Adipocyte (in vitro differentiated cells): ENCODE measurements around the gene SLC4A9.

Experiments used
- DNase-seq: peaks from one replicate; pipeline ENCODE4 v3.0.0-alpha.2; 2015; ENCODE audit warnings: low read depth
- H3K27me3 ChIP-seq: replicated peaks from 2 replicates; pipeline ENCODE4 v1.7.0; 2013; ENCODE audit warnings: mild to moderate bottlenecking, low read length, moderate library complexity; ENCODE audit not compliant: control insufficient read depth, insufficient read depth
- H3K36me3 ChIP-seq: 2 replicates; pipeline ENCODE4 v1.7.0; 2013; ENCODE audit warnings: low read length, mild to moderate bottlenecking, moderate library complexity; ENCODE audit not compliant: control insufficient read depth, insufficient read depth, severe bottlenecking
- H3K4me1 ChIP-seq: 2 replicates; pipeline ENCODE4 v1.7.0; 2013; ENCODE audit warnings: mild to moderate bottlenecking, low read length, moderate library complexity; ENCODE audit not compliant: control insufficient read depth, insufficient read depth
- H3K4me3 ChIP-seq: 2 replicates; pipeline ENCODE4 v1.7.0; 2013; ENCODE audit warnings: mild to moderate bottlenecking, low read length, moderate library complexity
- H3K9ac ChIP-seq: 2 replicates; pipeline ENCODE4 v1.7.0; 2013; ENCODE audit warnings: mild to moderate bottlenecking, low read length, moderate library complexity
- H3K9me3 ChIP-seq: 2 replicates; pipeline ENCODE4 v1.7.0; 2013; ENCODE audit warnings: mild to moderate bottlenecking, low read length, moderate library complexity; ENCODE audit not compliant: control insufficient read depth

The SLC4A9 gene

DNA sequence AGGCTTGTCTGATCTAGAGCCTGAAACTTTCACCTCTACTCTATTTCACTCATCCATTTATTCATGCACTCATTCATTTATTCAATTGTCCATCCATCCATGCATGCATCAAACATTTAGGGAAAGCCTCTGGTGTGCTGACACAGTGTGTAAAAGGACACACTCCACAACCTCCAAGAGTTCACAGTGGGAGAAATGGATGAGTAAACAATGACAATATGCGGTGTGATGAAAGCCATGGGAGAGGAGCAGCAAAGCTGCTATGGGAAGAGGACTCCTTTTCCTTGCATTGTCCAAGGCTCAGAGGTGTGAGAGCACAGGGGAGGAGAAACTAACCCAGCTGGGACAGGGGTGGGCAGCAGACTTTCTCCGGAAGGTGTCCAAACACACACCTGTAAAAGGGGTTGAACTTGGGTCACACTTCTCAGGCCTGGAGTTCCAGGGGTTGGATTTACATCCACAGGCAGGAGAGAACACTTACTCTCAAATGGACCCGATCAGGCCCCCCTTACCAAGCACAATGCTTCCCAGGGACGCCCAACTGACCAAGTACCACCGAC is 35.9 kb upstream of the SLC4A9 start:
- peaks cover 28% of the 10 kb centered on the region for H3K4me1 ChIP-seq
- no peaks in the 10 kb centered on the region for H3K27me3 ChIP-seq
- no peak for DNase-seq
- no peaks in the 10 kb centered on the region for H3K9me3 ChIP-seq
- no peak overlapping the region for H3K4me3 ChIP-seq
- no peaks in the 10 kb centered on the region for H3K36me3 ChIP-seq
- H3K9ac ChIP-seq = no peak overlapping the region

DNA sequence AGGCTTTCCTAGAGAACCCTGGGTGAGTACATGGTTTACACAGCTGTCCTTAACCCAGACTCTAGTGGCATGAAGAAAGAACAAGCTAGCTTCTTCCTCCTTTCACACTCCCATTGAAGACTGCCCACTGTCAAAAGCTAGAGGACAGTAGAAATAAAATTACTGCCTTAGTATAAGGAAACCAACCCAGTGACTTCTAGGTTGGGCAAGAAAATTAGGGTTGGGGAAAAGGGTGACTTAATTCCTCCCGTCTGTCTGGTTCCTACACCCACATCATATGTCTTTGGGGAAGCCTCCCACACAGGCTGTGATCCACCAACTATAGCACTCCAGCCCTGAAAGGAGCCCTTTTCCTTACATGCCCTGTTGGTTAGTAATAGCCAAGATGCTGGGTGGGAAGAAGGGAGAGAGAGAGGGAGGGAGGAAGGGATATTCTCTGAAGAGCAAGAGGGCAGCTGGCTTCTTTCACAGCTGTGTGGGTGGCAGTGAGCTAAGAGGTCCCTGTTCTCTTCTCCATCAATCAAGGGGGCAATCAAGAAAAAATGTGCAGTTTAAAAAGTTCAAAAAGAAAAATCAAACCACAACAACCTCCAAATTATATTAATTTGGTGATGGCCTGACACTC is 35.3 kb upstream of the SLC4A9 start:
- Histone ChIP-seq H3K9ac (no peak overlapping the region), H3K4me3 (no peak overlapping the region), H3K4me1 (peaks cover 28% of the 10 kb centered on the region), H3K27me3 (no peaks in the 10 kb centered on the region), H3K9me3 (no peaks in the 10 kb centered on the region), H3K36me3 (no peaks in the 10 kb centered on the region)
- DNase-seq = peak; percentile 41

DNA sequence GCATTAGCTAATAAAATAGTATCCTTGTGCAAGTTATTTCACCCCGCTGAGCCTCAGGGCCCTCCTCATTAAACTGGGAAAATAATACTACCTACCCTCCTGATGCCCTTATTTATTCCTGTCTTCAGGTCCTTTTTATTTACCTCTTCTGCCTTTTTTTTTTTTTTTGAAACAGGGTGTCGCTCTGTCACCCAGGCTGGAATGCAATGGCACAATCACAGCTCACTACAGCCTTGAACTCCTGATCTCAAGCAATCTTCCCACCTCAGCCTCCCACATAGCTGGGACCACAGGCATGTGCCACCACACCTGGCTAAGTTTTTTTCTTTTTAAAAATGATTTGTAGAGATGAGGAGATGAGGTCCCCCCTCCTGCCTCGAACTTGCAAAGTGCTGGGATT is 34.5 kb upstream of the SLC4A9 start:
- peaks cover 28% of the 10 kb centered on the region for H3K4me1 ChIP-seq
- no peaks in the 10 kb centered on the region for H3K36me3 ChIP-seq
- H3K27me3 ChIP-seq = no peaks in the 10 kb centered on the region
- no peak for DNase-seq
- H3K9me3 ChIP-seq = no peaks in the 10 kb centered on the region
- no peak overlapping the region for H3K9ac ChIP-seq
- no peak overlapping the region for H3K4me3 ChIP-seq

DNA sequence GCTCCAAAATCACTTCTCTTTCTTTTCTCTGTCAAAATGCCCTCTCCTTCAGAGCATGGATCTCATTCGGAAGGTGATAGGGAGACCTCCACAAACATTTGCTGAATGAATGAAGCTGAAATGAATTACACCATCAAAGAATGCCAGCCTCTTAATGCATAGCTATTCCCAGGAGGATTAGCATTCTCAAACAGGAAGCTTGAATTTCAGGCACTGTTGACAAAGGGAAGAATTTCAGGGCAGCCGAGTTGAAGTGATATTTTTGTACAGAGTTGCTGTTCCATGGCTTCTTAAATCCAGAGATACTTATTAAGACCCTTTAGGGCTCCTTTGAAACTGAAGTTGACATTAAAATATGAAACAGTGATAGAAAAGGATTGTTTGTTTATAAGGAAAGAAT is 32.4 kb upstream of the SLC4A9 start:
- no peaks in the 10 kb centered on the region for H3K9me3 ChIP-seq
- H3K4me3 ChIP-seq = no peak overlapping the region
- DNase-seq = peak; percentile 81
- H3K4me1 ChIP-seq = peaks cover 27% of the 10 kb centered on the region
- no peak overlapping the region for H3K9ac ChIP-seq
- no peaks in the 10 kb centered on the region for H3K27me3 ChIP-seq
- no peaks in the 10 kb centered on the region for H3K36me3 ChIP-seq

DNA sequence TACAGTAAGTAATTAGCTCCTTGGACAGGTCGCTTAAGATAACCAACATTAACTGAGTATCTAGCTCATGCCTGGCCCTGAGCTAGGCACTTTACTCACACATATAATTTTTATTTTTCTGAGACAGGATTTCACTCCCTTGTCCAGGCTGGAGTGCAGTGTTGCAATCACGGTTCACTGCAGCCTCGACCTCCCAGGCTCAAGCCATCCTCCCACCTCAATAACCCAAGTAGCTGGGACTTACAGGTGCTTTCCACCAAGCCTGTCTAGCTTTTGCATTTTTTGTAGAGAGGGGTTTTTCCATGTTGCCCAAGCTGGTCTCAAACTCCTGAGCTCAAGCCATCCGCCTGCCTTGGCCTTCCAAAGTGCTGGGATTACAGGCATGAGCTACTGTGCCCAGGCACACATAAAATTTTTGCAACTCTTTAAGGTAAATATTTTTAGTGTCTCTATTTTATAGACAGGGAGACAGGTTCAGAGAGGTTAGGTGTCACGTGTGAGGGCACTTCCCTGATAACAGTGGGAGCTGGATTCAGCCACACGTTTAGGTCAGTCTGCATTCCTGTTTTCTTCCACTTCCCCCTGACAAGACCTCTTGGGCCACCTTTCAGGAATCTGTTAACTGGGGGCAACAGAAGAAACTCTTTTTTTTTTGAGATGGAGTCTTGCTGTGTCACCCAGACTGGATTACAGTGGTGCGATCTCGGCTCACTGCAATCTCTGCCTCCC is 31.8 kb upstream of the SLC4A9 start:
- H3K9ac ChIP-seq = no peak overlapping the region
- H3K27me3 ChIP-seq = no peaks in the 10 kb centered on the region
- peaks cover 21% of the 10 kb centered on the region for H3K4me1 ChIP-seq
- H3K36me3 ChIP-seq = no peaks in the 10 kb centered on the region
- no peak for DNase-seq
- no peak overlapping the region for H3K4me3 ChIP-seq
- H3K9me3 ChIP-seq = no peaks in the 10 kb centered on the region

DNA sequence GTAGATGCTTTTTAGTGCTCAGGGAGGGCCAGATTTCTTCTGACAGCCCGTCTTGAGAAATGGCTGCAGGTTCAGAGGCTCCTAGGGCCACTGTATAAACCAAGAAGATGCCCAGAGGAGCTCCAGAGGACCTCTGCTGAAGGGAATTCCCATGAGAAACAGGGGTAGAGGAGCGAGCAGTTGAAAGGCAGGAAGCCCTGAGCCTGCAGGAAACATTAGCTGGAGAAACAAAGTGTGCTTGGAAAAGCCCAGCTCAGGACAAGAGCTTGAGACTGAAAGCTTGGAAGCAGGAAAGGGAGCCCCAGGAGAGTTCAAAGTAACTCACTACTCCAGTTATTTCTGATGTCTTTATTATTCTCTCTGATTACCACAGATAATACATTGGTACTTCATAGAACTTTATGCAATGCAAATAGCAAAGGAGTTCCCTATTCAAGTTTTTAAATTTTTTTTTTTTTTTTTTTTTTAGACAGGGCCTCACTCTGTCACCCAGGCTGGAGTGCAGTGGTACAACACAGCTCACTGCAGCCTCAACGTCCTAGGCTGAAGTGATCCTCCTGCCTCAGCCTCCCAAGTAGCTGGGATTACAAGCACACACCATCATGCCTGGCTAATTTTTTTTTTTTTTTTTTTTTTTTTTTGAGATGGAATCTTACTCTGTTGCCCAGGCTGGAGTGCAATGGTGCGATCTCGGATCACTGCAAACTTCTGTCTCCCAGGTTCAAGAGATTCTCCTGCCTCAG is 30.1 kb upstream of the SLC4A9 start:
- Histone ChIP-seq H3K9me3 (no peaks in the 10 kb centered on the region), H3K4me1 (peaks cover 4% of the 10 kb centered on the region), H3K4me3 (no peak overlapping the region), H3K27me3 (no peaks in the 10 kb centered on the region), H3K9ac (no peak overlapping the region), H3K36me3 (peaks cover 5% of the 10 kb centered on the region)
- DNase-seq = no peak

DNA sequence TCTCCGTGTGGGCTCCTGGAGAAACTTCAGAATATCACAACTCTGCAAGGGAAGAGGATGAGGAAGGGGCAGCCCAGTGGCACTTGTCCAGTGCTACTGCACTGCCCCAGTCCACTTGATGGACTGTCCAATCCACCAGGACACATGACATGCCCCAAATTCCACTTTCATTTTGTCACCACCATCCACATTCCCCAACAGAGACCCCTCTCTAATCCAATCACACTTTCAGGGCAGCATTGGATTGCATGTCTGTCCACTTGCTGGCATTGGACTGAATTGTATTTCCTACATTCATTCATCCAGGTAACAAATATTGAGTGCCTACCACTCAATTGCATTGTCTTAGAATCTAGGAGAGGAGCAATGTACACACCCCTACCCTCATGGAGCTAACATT is 28.4 kb upstream of the SLC4A9 start:
- Histone ChIP-seq H3K4me1 (peaks cover 6% of the 10 kb centered on the region), H3K9me3 (no peaks in the 10 kb centered on the region), H3K27me3 (no peaks in the 10 kb centered on the region), H3K36me3 (peaks cover 5% of the 10 kb centered on the region), H3K9ac (no peak overlapping the region), H3K4me3 (no peak overlapping the region)
- no peak for DNase-seq

DNA sequence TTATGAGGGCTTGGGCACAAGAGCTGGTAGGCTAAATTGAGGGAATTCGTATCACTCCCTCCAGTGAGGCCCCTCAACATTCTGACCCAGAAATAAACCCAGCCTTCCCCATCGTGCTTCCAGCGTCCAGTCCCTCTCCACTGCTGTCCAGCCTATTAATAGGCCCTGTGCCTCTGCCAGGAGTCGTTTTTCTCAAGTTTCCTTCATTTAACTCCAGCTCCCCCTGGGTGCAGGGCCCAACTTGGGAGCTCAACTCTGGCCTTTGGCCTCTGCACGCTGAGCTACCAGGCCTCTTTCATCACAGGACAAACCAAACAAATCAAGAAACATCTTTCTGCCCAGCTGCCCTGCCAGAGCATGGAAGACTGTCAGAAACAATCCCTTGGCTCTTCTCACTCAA is 23.6 kb upstream of the SLC4A9 start:
- DNase-seq = no peak
- H3K36me3 ChIP-seq = peaks cover 5% of the 10 kb centered on the region

DNA sequence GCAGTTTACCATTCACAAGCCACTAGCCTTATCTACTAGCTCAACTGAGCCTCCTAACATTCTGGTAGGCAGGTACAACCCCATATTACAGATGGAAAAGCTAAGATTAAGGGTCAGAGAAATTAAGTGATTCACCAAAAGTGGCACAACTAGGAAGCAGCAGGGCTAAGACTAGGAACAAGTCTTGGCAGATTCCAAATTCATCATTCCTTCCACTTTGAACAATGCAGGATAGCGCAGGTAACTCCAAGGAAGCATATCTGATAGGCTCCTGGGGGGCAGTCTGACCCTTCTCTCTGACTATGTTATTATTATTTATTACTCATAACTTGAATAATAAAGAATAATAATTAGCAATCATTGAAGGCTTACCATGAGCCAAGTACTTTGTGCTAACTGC is 22.1 kb upstream of the SLC4A9 start:
- no peak overlapping the region for H3K4me3 ChIP-seq
- DNase-seq = no peak
- H3K27me3 ChIP-seq = no peaks in the 10 kb centered on the region
- peaks cover 19% of the 10 kb centered on the region for H3K4me1 ChIP-seq
- H3K9ac ChIP-seq = no peak overlapping the region
- H3K36me3 ChIP-seq = peaks cover 5% of the 10 kb centered on the region
- no peaks in the 10 kb centered on the region for H3K9me3 ChIP-seq

More for the DNA sequence above, 23.6 kb upstream of the SLC4A9 start:
- Histone ChIP-seq H3K4me3 (no peak overlapping the region), H3K9ac (peak overlapping the region; percentile 32), H3K27me3 (no peaks in the 10 kb centered on the region), H3K9me3 (no peaks in the 10 kb centered on the region), H3K4me1 (peaks cover 19% of the 10 kb centered on the region)

DNA sequence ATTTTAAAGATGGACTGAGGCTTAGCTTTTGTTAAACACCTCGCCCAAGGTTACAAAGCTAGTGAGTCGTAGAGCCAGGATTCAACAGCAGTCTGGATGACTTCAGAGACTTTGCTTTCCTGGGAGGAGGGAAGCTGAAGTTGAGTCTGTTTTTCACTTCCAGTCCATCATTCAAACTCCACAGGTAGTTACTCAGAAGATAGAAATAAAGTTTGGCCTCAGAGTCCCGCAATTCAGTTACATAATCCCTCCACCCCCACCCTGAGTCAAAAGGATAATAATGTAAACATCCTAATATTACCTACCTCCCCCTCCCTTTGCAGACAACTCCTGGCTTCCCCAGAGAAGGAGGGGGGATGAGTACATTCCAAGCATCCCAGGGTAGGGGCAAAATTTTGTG is 21.7 kb upstream of the SLC4A9 start:
- DNase-seq = no peak
- H3K9ac ChIP-seq = no peak overlapping the region
- H3K36me3 ChIP-seq = peaks cover 5% of the 10 kb centered on the region
- H3K4me1 ChIP-seq = peaks cover 19% of the 10 kb centered on the region
- H3K27me3 ChIP-seq = no peaks in the 10 kb centered on the region
- H3K4me3 ChIP-seq = no peak overlapping the region
- no peaks in the 10 kb centered on the region for H3K9me3 ChIP-seq

DNA sequence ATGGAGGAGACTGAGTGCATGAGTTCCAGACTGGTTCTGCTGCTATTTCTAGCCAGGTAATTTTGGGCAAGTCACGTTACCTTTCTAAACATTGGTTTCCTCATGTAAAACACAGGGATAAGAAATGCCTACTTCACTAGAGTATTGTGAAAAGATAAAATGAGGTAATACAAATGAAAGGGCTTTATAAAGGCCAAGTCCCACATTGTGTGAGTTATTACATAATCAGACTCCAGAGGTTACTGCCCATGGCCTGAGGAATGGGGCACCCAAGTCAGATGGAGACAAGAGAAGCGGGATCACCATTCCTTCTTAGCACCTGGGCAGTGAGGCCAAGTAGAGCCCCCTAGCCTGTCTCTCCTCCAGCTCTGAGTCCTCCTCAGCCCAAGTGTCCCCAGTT is 21.1 kb upstream of the SLC4A9 start:
- peaks cover 19% of the 10 kb centered on the region for H3K4me1 ChIP-seq
- no peak overlapping the region for H3K4me3 ChIP-seq
- no peaks in the 10 kb centered on the region for H3K27me3 ChIP-seq
- no peaks in the 10 kb centered on the region for H3K9me3 ChIP-seq
- H3K9ac ChIP-seq = no peak overlapping the region
- H3K36me3 ChIP-seq = peaks cover 2% of the 10 kb centered on the region
- DNase-seq = no peak
